GM23338 (cell line): ENCODE results near the gene TEX14.

Experiments
- JUNB ChIP-seq: IDR thresholded peaks from one replicate; pipeline ENCODE4 v1.6.1; 2016; ENCODE audit warnings: antibody characterized with exemption; ENCODE audit not compliant: unreplicated experiment
- TF ChIP-seq, protein P1 (sequence below), 2 experiments: fragments of 200-600 bp in 1 of 2; sonication (generic) in 1 of 2; conservative IDR thresholded peaks; 2 replicates each; pipeline versions ENCODE4 v1.5.1 to v1.6.1; 2016 to 2017; ENCODE audit warnings: antibody characterized with exemption in 2 of 2, low read depth in 2 of 2, mild to moderate bottlenecking in 2 of 2, moderate library complexity in 1 of 2

DNA sequence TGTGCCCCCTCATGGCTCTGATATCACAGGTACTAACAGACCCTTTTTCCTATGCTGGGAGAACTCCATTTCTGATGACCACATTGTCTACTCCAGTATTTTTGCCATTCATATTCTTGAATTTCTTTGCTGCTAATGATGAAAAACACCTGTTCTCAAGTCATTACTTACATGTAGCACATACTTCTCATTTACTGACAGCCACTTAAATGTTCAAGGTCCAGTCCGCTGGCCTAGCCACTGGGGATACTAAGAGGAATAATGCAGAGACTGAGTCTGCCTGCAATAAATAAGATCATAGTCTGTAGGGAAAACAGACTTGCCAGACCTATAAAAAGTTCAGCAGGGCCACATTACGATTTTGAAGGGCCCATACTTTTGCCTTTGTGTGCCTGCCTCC is 27.5 kb downstream of the TEX14 start:
- TF ChIP-seq, protein P1, sequence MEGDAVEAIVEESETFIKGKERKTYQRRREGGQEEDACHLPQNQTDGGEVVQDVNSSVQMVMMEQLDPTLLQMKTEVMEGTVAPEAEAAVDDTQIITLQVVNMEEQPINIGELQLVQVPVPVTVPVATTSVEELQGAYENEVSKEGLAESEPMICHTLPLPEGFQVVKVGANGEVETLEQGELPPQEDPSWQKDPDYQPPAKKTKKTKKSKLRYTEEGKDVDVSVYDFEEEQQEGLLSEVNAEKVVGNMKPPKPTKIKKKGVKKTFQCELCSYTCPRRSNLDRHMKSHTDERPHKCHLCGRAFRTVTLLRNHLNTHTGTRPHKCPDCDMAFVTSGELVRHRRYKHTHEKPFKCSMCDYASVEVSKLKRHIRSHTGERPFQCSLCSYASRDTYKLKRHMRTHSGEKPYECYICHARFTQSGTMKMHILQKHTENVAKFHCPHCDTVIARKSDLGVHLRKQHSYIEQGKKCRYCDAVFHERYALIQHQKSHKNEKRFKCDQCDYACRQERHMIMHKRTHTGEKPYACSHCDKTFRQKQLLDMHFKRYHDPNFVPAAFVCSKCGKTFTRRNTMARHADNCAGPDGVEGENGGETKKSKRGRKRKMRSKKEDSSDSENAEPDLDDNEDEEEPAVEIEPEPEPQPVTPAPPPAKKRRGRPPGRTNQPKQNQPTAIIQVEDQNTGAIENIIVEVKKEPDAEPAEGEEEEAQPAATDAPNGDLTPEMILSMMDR (conservative IDR thresholded peaks at IDR 0.05; ENCODE audit: low read depth in 2 of 2) = no peak
- TF ChIP-seq JUNB = no peak
